ENCODE results near the gene TRABD2B.

Gene TRABD2B

GRCh38 chr1:47867438-47868347, 129.5 kb downstream of the TRABD2B start:
- no peak for DNase-seq (ENCODE audit: low read depth)
- Histone ChIP-seq H3K27me3 (replicated peaks; ENCODE audit: control insufficient read depth, insufficient read depth, low read length) (no peaks in the 10 kb centered on the region), H3K4me1 (ENCODE audit: control insufficient read depth, insufficient read depth, low read length) (no peaks in the 10 kb centered on the region), H3K9me3 (ENCODE audit: control insufficient read depth, low read length) (peaks cover 2% of the 10 kb centered on the region), H3K36me3 (ENCODE audit: control insufficient read depth, insufficient read depth, low read length, severe bottlenecking) (no peaks in the 10 kb centered on the region), H3K4me3 (ENCODE audit: low read length) (no peak overlapping the region), H3K9ac (ENCODE audit: low read length) (no peak overlapping the region)

- peaks cover 2% of the 10 kb centered on the region for H3K9me3 ChIP-seq (ENCODE audit: control insufficient read depth, low read length)
- no peaks in the 10 kb centered on the region for H3K4me1 ChIP-seq (ENCODE audit: control insufficient read depth, insufficient read depth, low read length)
- H3K4me3 ChIP-seq (ENCODE audit: low read length): no peak overlapping the region
- H3K9ac ChIP-seq (ENCODE audit: low read length): no peak overlapping the region
- no peak for DNase-seq (ENCODE audit: low read depth)
- H3K27me3 ChIP-seq (replicated peaks; ENCODE audit: control insufficient read depth, insufficient read depth, low read length): no peaks in the 10 kb centered on the region
- H3K36me3 ChIP-seq (ENCODE audit: control insufficient read depth, insufficient read depth, low read length, severe bottlenecking): no peaks in the 10 kb centered on the region
These were observed 130.4 kb downstream of the TRABD2B start for GRCh38 chr1:47866601-47867437.

GRCh38 chr1:47865881-47866535, 131.2 kb downstream of the TRABD2B start:
- H3K9me3 ChIP-seq (ENCODE audit: control insufficient read depth, low read length): peaks cover 2% of the 10 kb centered on the region
- H3K4me1 ChIP-seq (ENCODE audit: control insufficient read depth, insufficient read depth, low read length): no peaks in the 10 kb centered on the region
- no peak for DNase-seq (ENCODE audit: low read depth)
- H3K36me3 ChIP-seq (ENCODE audit: control insufficient read depth, insufficient read depth, low read length, severe bottlenecking): no peaks in the 10 kb centered on the region
- no peak overlapping the region for H3K4me3 ChIP-seq (ENCODE audit: low read length)
- H3K27me3 ChIP-seq (replicated peaks; ENCODE audit: control insufficient read depth, insufficient read depth, low read length): no peaks in the 10 kb centered on the region
- no peak overlapping the region for H3K9ac ChIP-seq (ENCODE audit: low read length)

- Histone ChIP-seq H3K4me3 (ENCODE audit: low read length) (no peak overlapping the region), H3K4me1 (ENCODE audit: control insufficient read depth, insufficient read depth, low read length) (no peaks in the 10 kb centered on the region), H3K27me3 (replicated peaks; ENCODE audit: control insufficient read depth, insufficient read depth, low read length) (no peaks in the 10 kb centered on the region), H3K9me3 (ENCODE audit: control insufficient read depth, low read length) (no peaks in the 10 kb centered on the region), H3K36me3 (ENCODE audit: control insufficient read depth, insufficient read depth, low read length, severe bottlenecking) (no peaks in the 10 kb centered on the region), H3K9ac (ENCODE audit: low read length) (no peak overlapping the region)
- no peak for DNase-seq (ENCODE audit: low read depth)
These were observed 138.0 kb downstream of the TRABD2B start for GRCh38 chr1:47859092-47859743.

GRCh38 chr1:47856996-47857395, 140.2 kb downstream of the TRABD2B start:
- no peaks in the 10 kb centered on the region for H3K4me1 ChIP-seq (ENCODE audit: control insufficient read depth, insufficient read depth, low read length)
- peaks cover 3% of the 10 kb centered on the region for H3K27me3 ChIP-seq (replicated peaks; ENCODE audit: control insufficient read depth, insufficient read depth, low read length)
- no peak overlapping the region for H3K9ac ChIP-seq (ENCODE audit: low read length)
- no peak for DNase-seq (ENCODE audit: low read depth)
- no peaks in the 10 kb centered on the region for H3K36me3 ChIP-seq (ENCODE audit: control insufficient read depth, insufficient read depth, low read length, severe bottlenecking)
- no peak overlapping the region for H3K4me3 ChIP-seq (ENCODE audit: low read length)
- H3K9me3 ChIP-seq (ENCODE audit: control insufficient read depth, low read length): no peaks in the 10 kb centered on the region

- Histone ChIP-seq H3K36me3 (ENCODE audit: control insufficient read depth, insufficient read depth, low read length, severe bottlenecking) (no peaks in the 10 kb centered on the region), H3K27me3 (replicated peaks; ENCODE audit: control insufficient read depth, insufficient read depth, low read length) (peaks cover 3% of the 10 kb centered on the region), H3K4me1 (ENCODE audit: control insufficient read depth, insufficient read depth, low read length) (peaks cover under 1% of the 10 kb centered on the region), H3K4me3 (ENCODE audit: low read length) (no peak overlapping the region), H3K9me3 (ENCODE audit: control insufficient read depth, low read length) (no peaks in the 10 kb centered on the region), H3K9ac (ENCODE audit: low read length) (no peak overlapping the region)
- DNase-seq (ENCODE audit: low read depth): no peak
These were observed 142.0 kb downstream of the TRABD2B start for GRCh38 chr1:47855230-47855629.

GRCh38 chr1:47854552-47855144, 142.5 kb downstream of the TRABD2B start:
- Histone ChIP-seq H3K36me3 (ENCODE audit: control insufficient read depth, insufficient read depth, low read length, severe bottlenecking) (no peaks in the 10 kb centered on the region), H3K27me3 (replicated peaks; ENCODE audit: control insufficient read depth, insufficient read depth, low read length) (peaks cover 3% of the 10 kb centered on the region), H3K9me3 (ENCODE audit: control insufficient read depth, low read length) (no peaks in the 10 kb centered on the region), H3K4me3 (ENCODE audit: low read length) (no peak overlapping the region), H3K9ac (ENCODE audit: low read length) (no peak overlapping the region), H3K4me1 (ENCODE audit: control insufficient read depth, insufficient read depth, low read length) (peaks cover 6% of the 10 kb centered on the region)
- DNase-seq (ENCODE audit: low read depth): no peak

- Histone ChIP-seq H3K4me3 (ENCODE audit: low read length) (no peak overlapping the region), H3K9me3 (ENCODE audit: control insufficient read depth, low read length) (no peaks in the 10 kb centered on the region), H3K27me3 (replicated peaks; ENCODE audit: control insufficient read depth, insufficient read depth, low read length) (peaks cover 3% of the 10 kb centered on the region), H3K9ac (ENCODE audit: low read length) (no peak overlapping the region), H3K4me1 (ENCODE audit: control insufficient read depth, insufficient read depth, low read length) (peaks cover 12% of the 10 kb centered on the region), H3K36me3 (ENCODE audit: control insufficient read depth, insufficient read depth, low read length, severe bottlenecking) (no peaks in the 10 kb centered on the region)
- no peak for DNase-seq (ENCODE audit: low read depth)
These were observed 143.3 kb downstream of the TRABD2B start for GRCh38 chr1:47853852-47854251.

- Histone ChIP-seq H3K9ac (ENCODE audit: low read length) (no peak overlapping the region), H3K4me3 (ENCODE audit: low read length) (no peak overlapping the region), H3K4me1 (ENCODE audit: control insufficient read depth, insufficient read depth, low read length) (peaks cover 12% of the 10 kb centered on the region), H3K36me3 (ENCODE audit: control insufficient read depth, insufficient read depth, low read length, severe bottlenecking) (no peaks in the 10 kb centered on the region), H3K9me3 (ENCODE audit: control insufficient read depth, low read length) (no peaks in the 10 kb centered on the region), H3K27me3 (replicated peaks; ENCODE audit: control insufficient read depth, insufficient read depth, low read length) (peaks cover 3% of the 10 kb centered on the region)
- no peak for DNase-seq (ENCODE audit: low read depth)
These were observed 144.1 kb downstream of the TRABD2B start for GRCh38 chr1:47853059-47853458.

GRCh38 chr1:47852006-47852718, 145.0 kb downstream of the TRABD2B start:
- no peak overlapping the region for H3K9ac ChIP-seq (ENCODE audit: low read length)
- no peaks in the 10 kb centered on the region for H3K9me3 ChIP-seq (ENCODE audit: control insufficient read depth, low read length)
- no peak for DNase-seq (ENCODE audit: low read depth)
- H3K4me3 ChIP-seq (ENCODE audit: low read length): no peak overlapping the region
- H3K36me3 ChIP-seq (ENCODE audit: control insufficient read depth, insufficient read depth, low read length, severe bottlenecking): no peaks in the 10 kb centered on the region
- peaks cover 12% of the 10 kb centered on the region for H3K4me1 ChIP-seq (ENCODE audit: control insufficient read depth, insufficient read depth, low read length)
- H3K27me3 ChIP-seq (replicated peaks; ENCODE audit: control insufficient read depth, insufficient read depth, low read length): peaks cover 3% of the 10 kb centered on the region

All from adipocyte (in vitro differentiated cells).